HepG2 (cell line): ENCODE data around the gene CFAP61. TPM values are rescaled to one million over a fixed set of nuclear protein-coding genes. Genes with fewer than 3 reads are reported as not detected.

ENCODE experiments used
- MTF2 ChIP-seq: sonication (generic); formaldehyde crosslinking; IDR thresholded peaks from 2 replicates; pipeline ENCODE4 v1.5.0; 2020; ENCODE audit warnings: missing genetic modification reagents, borderline replicate concordance
- PTBP1 ChIP-seq: fragments of 200-400 bp; formaldehyde crosslinking; IDR thresholded peaks from 2 replicates; pipeline ENCODE4 v1.6.1; 2018; ENCODE audit warnings: low read length, low read depth; ENCODE audit not compliant: poor library complexity, severe bottlenecking
- RFXANK ChIP-seq: IDR thresholded peaks from 2 replicates; pipeline ENCODE4 v1.6.1; 2016
- ZBTB7A ChIP-seq: sonication (generic); formaldehyde crosslinking; IDR thresholded peaks from 2 replicates; pipeline ENCODE4 v1.8.0; 2022; ENCODE audit warnings: mild to moderate bottlenecking, missing genetic modification reagents
- ZC3H4 ChIP-seq: sonication (generic); formaldehyde crosslinking; IDR thresholded peaks from 2 replicates; pipeline ENCODE4 v1.4.0; 2020; ENCODE audit warnings: missing genetic modification reagents, borderline replicate concordance
- ZNF782 ChIP-seq: sonication (generic); formaldehyde crosslinking; IDR thresholded peaks from 2 replicates; pipeline ENCODE4 v1.4.0; 2020; ENCODE audit warnings: missing genetic modification reagents, mild to moderate bottlenecking, borderline replicate concordance
- polyA plus RNA-seq, 8 experiments: library from polyadenylated mRNA; depleted of rRNA in 3 of 8; stranded (reverse) in 7 of 8; unstranded in 1 of 8; fragments of >200 nt; fragmentation: Illumina TruSeq in 4 of 8; extraction: Trizol in 4 of 8; gene quantifications; 2 replicates each; pipeline versions ENCODE4 v1.2.1 to v1.2.3, GENCODE V29; 2011 to 2016; ENCODE audit warnings: low read depth in 4 of 8, missing spikeins in 1 of 8, mixed read lengths in 1 of 8; ENCODE audit not compliant: insufficient read depth in 1 of 8
- total RNA-seq, 5 experiments: library from RNA; depleted of rRNA; stranded (reverse); fragments of >200 nt; fragmentation: Illumina TruSeq; extraction: Trizol; gene quantifications; 2 replicates each; pipeline ENCODE4 v1.2.3, GENCODE V29; 2016; ENCODE audit warnings: low read depth in 1 of 5
- TF ChIP-seq, protein P1 (sequence below): sonication (generic); formaldehyde crosslinking; IDR thresholded peaks from one replicate; pipeline ENCODE4 v1.5.1; 2020; ENCODE audit warnings: mild to moderate bottlenecking, missing genetic modification reagents; ENCODE audit errors: not compliant biosample characterization
- TF ChIP-seq, protein P2 (sequence below): sonication (generic); formaldehyde crosslinking; IDR thresholded peaks from 2 replicates; pipeline ENCODE4 v1.5.0; 2020; ENCODE audit warnings: missing genetic modification reagents, mild to moderate bottlenecking, borderline replicate concordance
- TF ChIP-seq, protein P3 (sequence below): sonication (generic); formaldehyde crosslinking; IDR thresholded peaks from 2 replicates; pipeline ENCODE4 v1.4.0; 2020; ENCODE audit warnings: mild to moderate bottlenecking, missing genetic modification reagents

CFAP61 gene
- total and polyA plus RNA-seq, 2 of the 13 experiments (the other 11 are each of a cell fraction or from before 2014, with no cell fraction given), result 0.27 TPM; not detected in 1

DNA sequence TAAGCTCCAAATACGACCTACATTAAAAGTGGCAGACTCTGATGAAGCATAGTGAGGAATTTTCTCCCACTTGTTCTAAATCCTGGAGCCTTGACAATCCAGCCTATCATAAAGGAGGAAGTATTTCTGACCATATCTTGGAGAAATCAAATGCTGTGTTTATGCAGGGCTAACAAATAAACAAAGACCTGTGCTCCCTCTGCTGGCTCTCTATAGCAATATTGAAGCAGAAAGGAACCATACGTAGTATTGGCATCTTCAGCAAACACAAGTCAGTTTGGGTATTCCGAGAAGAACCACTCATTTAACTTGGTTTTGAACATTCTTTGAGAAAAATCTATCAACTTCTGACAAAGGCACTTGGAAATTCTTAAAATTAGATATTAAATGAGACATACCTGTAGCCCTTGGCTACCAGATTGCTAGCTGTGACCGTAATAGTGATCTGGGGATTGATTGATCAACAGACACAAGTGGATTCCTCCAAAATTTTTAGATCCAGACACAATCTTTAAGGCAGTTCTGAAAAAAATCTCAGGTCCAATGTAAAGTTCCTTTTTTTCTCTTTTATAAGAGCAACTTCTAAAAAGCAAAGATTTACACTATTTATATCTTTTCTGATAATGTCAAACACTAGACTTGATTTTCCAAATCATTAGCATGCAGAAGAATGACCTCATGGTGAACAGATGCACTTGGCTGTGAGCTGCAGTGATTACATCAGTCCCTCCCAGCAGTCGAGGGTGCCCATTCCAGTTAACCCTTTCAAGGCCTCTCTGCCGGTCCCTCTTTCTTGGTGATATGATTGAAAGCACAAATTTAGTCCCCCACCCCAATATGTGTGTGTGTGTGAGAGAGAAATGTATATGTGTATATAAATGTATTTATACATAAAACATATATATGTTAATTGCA, 355.8 kb downstream of the CFAP61 start (continued):
- TF ChIP-seq, protein P1, sequence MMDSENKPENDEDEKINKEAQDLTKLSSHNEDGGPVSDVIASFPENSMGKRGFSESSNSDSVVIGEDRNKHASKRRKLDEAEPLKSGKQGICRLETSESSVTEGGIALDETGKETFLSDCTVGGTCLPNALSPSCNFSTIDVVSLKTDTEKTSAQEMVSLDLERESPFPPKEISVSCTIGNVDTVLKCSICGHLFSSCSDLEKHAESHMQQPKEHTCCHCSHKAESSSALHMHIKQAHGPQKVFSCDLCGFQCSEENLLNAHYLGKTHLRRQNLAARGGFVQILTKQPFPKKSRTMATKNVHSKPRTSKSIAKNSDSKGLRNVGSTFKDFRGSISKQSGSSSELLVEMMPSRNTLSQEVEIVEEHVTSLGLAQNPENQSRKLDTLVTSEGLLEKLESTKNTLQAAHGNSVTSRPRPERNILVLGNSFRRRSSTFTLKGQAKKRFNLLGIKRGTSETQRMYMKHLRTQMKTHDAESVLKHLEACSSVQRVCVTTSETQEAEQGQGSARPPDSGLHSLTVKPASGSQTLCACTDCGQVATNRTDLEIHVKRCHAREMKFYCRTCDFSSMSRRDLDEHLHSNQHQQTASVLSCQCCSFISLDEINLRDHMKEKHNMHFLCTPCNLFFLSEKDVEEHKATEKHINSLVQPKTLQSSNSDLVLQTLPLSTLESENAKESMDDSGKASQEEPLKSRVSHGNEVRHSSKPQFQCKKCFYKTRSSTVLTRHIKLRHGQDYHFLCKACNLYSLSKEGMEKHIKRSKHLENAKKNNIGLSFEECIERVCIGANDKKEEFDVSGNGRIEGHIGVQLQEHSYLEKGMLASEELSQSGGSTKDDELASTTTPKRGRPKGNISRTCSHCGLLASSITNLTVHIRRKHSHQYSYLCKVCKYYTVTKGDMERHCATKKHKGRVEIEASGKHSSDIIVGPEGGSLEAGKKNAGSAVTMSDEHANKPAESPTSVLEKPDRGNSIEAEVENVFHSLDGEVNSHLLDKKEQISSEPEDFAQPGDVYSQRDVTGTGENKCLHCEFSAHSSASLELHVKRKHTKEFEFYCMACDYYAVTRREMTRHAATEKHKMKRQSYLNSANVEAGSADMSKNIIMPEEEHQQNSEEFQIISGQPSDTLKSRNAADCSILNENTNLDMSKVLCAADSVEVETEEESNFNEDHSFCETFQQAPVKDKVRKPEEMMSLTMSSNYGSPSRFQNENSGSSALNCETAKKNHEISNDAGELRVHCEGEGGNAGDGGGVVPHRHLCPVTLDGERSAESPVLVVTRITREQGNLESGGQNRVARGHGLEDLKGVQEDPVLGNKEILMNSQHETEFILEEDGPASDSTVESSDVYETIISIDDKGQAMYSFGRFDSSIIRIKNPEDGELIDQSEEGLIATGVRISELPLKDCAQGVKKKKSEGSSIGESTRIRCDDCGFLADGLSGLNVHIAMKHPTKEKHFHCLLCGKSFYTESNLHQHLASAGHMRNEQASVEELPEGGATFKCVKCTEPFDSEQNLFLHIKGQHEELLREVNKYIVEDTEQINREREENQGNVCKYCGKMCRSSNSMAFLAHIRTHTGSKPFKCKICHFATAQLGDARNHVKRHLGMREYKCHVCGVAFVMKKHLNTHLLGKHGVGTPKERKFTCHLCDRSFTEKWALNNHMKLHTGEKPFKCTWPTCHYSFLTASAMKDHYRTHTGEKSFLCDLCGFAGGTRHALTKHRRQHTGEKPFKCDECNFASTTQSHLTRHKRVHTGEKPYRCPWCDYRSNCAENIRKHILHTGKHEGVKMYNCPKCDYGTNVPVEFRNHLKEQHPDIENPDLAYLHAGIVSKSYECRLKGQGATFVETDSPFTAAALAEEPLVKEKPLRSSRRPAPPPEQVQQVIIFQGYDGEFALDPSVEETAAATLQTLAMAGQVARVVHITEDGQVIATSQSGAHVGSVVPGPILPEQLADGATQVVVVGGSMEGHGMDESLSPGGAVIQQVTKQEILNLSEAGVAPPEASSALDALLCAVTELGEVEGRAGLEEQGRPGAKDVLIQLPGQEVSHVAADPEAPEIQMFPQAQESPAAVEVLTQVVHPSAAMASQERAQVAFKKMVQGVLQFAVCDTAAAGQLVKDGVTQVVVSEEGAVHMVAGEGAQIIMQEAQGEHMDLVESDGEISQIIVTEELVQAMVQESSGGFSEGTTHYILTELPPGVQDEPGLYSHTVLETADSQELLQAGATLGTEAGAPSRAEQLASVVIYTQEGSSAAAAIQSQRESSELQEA, result no peak
- TF ChIP-seq RFXANK (no peak), ZC3H4 (CRISPR knock-in tag) (no peak), ZBTB7A (CRISPR knock-in tag) (no peak), ZNF782 (CRISPR knock-in tag) (no peak), PTBP1 (no peak), MTF2 (CRISPR knock-in tag) (no peak)
- TF ChIP-seq, protein P2, sequence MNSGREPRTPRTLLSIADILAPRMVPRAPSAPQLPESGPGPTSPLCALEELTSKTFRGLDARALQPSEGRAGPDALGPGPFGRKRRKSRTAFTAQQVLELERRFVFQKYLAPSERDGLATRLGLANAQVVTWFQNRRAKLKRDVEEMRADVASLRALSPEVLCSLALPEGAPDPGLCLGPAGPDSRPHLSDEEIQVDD, result no peak
- TF ChIP-seq, protein P3, sequence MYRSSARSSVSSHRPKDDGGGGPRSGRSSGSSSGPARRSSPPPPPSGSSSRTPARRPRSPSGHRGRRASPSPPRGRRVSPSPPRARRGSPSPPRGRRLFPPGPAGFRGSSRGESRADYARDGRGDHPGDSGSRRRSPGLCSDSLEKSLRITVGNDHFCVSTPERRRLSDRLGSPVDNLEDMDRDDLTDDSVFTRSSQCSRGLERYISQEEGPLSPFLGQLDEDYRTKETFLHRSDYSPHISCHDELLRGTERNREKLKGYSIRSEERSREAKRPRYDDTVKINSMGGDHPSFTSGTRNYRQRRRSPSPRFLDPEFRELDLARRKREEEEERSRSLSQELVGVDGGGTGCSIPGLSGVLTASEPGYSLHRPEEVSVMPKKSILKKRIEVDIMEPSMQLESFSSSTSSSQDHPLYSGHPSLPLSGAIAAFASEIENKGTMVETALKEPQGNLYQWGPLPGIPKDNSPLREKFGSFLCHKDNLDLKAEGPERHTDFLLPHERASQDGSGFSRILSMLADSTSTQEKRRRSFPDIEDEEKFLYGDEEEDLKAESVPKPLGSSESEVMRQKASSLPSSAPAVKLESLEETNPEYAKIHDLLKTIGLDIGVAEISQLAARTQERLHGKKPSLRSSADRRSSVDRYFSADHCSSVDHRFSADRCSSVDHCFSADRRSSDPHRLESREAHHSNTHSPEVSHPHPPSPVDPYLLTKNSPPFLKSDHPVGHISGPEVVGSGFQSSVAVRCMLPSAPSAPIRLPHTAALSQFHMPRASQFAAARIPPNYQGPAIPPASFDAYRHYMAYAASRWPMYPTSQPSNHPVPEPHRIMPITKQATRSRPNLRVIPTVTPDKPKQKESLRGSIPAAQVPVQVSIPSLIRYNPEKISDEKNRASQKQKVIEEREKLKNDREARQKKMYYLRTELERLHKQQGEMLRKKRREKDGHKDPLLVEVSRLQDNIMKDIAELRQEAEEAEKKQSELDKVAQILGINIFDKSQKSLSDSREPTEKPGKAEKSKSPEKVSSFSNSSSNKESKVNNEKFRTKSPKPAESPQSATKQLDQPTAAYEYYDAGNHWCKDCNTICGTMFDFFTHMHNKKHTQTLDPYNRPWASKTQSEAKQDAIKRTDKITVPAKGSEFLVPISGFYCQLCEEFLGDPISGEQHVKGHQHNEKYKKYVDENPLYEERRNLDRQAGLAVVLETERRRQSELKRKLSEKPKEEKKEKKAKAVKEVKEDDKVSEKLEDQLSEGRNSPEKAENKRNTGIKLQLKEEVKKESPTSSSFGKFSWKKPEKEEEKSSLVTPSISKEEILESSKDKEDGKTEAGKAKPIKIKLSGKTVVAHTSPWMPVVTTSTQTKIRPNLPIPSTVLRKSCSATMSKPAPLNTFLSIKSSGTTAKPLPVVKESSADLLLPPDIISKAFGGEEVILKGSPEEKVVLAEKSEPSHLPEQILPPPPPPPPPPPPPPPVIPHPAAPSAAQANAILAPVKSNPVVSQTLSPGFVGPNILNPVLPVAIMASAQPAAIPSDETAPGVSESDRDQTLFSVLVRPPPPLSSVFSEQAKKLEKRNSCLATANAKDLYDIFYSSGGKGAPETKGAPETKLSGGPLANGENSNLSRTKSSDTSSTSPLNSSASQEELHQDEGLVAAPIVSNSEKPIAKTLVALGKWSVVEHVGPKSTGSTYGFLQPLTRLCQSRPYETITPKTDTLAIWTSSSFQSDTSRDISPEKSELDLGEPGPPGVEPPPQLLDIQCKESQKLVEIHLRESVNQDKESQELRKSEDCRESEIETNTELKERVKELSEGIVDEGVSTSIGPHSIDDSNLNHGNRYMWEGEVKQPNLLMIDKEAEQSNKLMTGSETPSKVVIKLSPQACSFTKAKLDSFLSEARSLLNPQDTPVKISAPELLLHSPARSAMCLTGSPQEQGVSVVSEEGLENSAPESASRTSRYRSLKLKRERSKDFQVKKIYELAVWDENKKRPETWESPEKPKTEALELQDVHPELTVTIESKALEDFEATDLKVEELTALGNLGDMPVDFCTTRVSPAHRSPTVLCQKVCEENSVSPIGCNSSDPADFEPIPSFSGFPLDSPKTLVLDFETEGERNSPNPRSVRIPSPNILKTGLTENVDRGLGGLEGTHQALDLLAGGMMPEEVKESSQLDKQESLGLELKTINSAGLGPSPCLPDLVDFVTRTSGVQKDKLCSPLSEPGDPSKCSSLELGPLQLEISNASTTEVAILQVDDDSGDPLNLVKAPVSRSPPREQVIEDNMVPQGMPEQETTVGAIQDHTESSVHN (CRISPR knock-in tag), result no peak
